Suprapubic skin (tissue), 4 donors: ENCODE measurements around the gene ANO2.

Source experiments
- CTCF ChIP-seq, 2 donors: fragments of 200-600 bp in 1 of 2; fragments of 450-650 bp in 1 of 2; sonication (generic) in 1 of 2; IDR thresholded peaks; one replicate each; pipeline ENCODE4 v1.5.1; 2016 to 2019; ENCODE audit warnings: antibody characterized with exemption in 2 of 2, mild to moderate bottlenecking in 1 of 2, moderate library complexity in 1 of 2
- EP300 ChIP-seq: sonication (generic); formaldehyde crosslinking; IDR thresholded peaks from one replicate; pipeline ENCODE4 v1.6.1; 2017; ENCODE audit warnings: antibody characterized with exemption
- POLR2A ChIP-seq, 2 donors: fragments of 450-650 bp; IDR thresholded peaks; one replicate each; pipeline ENCODE4 v1.6.1; 2017; ENCODE audit warnings: antibody characterized with exemption in 2 of 2, mild to moderate bottlenecking in 2 of 2, moderate library complexity in 2 of 2
- POLR2AphosphoS5 ChIP-seq, 3 donors: sonication (generic); formaldehyde crosslinking; IDR thresholded peaks; one replicate each; pipeline ENCODE4 v1.6.1; 2017; ENCODE audit warnings: antibody characterized with exemption in 3 of 3

GRCh38 chr12:5650281-5650680 lies 294.8 kb downstream of the ANO2 start:
- TF ChIP-seq CTCF (IDR thresholded peaks at IDR 0.05) (no peak), POLR2AphosphoS5 (IDR thresholded peaks at IDR 0.05) (no peak), POLR2A (IDR thresholded peaks at IDR 0.05) (no peak), EP300 (no peak)
